Loucy (cell line): Measurements from ENCODE around the gene TBC1D2B.

Experiments used
- H2AFZ ChIP-seq: fragments of 200-600 bp; sonication (generic); 2 replicates; pipeline ENCODE4 v1.6.0; 2016; ENCODE audit warnings: antibody characterized with exemption, mild to moderate bottlenecking, low read length, moderate library complexity
- H3F3A ChIP-seq: fragments of 200-600 bp; 2 replicates; pipeline ENCODE4 v1.6.0; 2016; ENCODE audit warnings: antibody characterized with exemption, low read depth, mild to moderate bottlenecking
- H3K27me3 ChIP-seq: fragments of 200-600 bp; sonication (generic); 2 replicates; pipeline ENCODE4 v1.6.1; 2014; ENCODE audit warnings: low read length, mild to moderate bottlenecking; ENCODE audit not compliant: insufficient read depth, poor library complexity, severe bottlenecking
- H3K36me3 ChIP-seq: fragments of 200-600 bp; sonication (generic); 2 replicates; pipeline ENCODE4 v1.6.1; 2016; ENCODE audit warnings: low read length; ENCODE audit not compliant: insufficient read depth
- H3K4me1 ChIP-seq: fragments of 200-600 bp; sonication (generic); 2 replicates; pipeline ENCODE4 v1.5.1; 2014; ENCODE audit warnings: low read length, mild to moderate bottlenecking; ENCODE audit not compliant: insufficient read depth, poor library complexity, severe bottlenecking
- H3K4me2 ChIP-seq: fragments of 200-600 bp; sonication (generic); 2 replicates; pipeline ENCODE4 v1.6.0; 2014; ENCODE audit warnings: antibody characterized with exemption, low read length, low read depth, mild to moderate bottlenecking; ENCODE audit not compliant: poor library complexity, severe bottlenecking
- H3K4me3 ChIP-seq: fragments of 200-600 bp; sonication (generic); 2 replicates; pipeline ENCODE4 v1.5.1; 2014; ENCODE audit warnings: low read length, mild to moderate bottlenecking, mixed read lengths; ENCODE audit not compliant: poor library complexity, severe bottlenecking
- H3K79me2 ChIP-seq: fragments of 200-600 bp; sonication (generic); 2 replicates; pipeline ENCODE4 v1.6.1; 2014; ENCODE audit warnings: low read length; ENCODE audit not compliant: insufficient read depth
- H3K9ac ChIP-seq: fragments of 200-600 bp; sonication (generic); 2 replicates; pipeline ENCODE4 v1.6.0; 2014; ENCODE audit warnings: mild to moderate bottlenecking, low read depth, low read length, moderate library complexity; ENCODE audit not compliant: poor library complexity, severe bottlenecking
- H3K9me2 ChIP-seq: fragments of 200-600 bp; sonication (generic); replicated peaks from 2 replicates; pipeline ENCODE4 v1.6.1; 2016; ENCODE audit warnings: low read depth, low read length, mixed read lengths
- H3K9me3 ChIP-seq: fragments of 200-600 bp; sonication (generic); 2 replicates; pipeline ENCODE4 v1.6.1; 2014; ENCODE audit warnings: mild to moderate bottlenecking, antibody characterized with exemption, low read length, low read depth; ENCODE audit not compliant: insufficient read depth
- H4K20me1 ChIP-seq: fragments of 200-600 bp; sonication (generic); 2 replicates; pipeline ENCODE4 v1.6.0; 2014; ENCODE audit warnings: antibody characterized with exemption, low read length, mild to moderate bottlenecking; ENCODE audit not compliant: insufficient read depth, poor library complexity, severe bottlenecking
- EZH2phosphoT487 ChIP-seq: fragments of 200-600 bp; IDR thresholded peaks from 2 replicates; pipeline ENCODE4 v1.6.1; 2018; ENCODE audit warnings: antibody characterized with exemption, mild to moderate bottlenecking, moderate library complexity, borderline replicate concordance
- TF ChIP-seq, protein P1 (sequence below): fragments of 200-600 bp; sonication (generic); conservative IDR thresholded peaks from 2 replicates; pipeline ENCODE4 v1.5.1; 2014; ENCODE audit warnings: mild to moderate bottlenecking, antibody characterized with exemption, low read length

Gene TBC1D2B

DNA sequence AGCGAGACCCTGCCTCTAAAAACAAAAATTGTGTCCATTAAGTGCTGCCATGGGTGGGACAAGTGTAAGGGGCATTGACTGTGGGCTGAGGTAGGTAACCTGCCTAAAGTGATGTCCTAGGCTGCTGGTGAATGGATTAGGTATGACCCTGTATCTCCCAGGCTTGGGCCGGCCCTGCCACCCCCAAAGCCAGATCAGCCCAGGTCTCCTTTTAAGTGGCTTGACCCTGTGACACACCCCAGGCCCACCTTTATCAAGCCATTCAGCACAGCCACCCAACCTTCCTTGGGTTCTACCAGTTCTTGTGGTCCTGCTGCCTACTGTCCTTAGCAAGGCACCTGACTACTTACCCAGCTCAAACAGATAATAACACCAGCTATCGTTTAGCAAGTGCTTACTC is 35.0 kb upstream of the TBC1D2B start:
- no peak overlapping the region for H2AFZ ChIP-seq
- no peaks in the 10 kb centered on the region for H3K27me3 ChIP-seq
- H3K4me2 ChIP-seq, result no peak overlapping the region
- H4K20me1 ChIP-seq, result no peaks in the 10 kb centered on the region
- H3K9me3 ChIP-seq, result no peaks in the 10 kb centered on the region
- H3K4me1 ChIP-seq, result no peaks in the 10 kb centered on the region
- no peak overlapping the region for H3K9ac ChIP-seq
- H3F3A ChIP-seq, result no peaks in the 10 kb centered on the region
- H3K9me2 ChIP-seq, result no peaks in the 10 kb centered on the region
- no peak overlapping the region for H3K4me3 ChIP-seq
- no peaks in the 10 kb centered on the region for H3K79me2 ChIP-seq
- no peaks in the 10 kb centered on the region for H3K36me3 ChIP-seq
- TF ChIP-seq, protein P1, sequence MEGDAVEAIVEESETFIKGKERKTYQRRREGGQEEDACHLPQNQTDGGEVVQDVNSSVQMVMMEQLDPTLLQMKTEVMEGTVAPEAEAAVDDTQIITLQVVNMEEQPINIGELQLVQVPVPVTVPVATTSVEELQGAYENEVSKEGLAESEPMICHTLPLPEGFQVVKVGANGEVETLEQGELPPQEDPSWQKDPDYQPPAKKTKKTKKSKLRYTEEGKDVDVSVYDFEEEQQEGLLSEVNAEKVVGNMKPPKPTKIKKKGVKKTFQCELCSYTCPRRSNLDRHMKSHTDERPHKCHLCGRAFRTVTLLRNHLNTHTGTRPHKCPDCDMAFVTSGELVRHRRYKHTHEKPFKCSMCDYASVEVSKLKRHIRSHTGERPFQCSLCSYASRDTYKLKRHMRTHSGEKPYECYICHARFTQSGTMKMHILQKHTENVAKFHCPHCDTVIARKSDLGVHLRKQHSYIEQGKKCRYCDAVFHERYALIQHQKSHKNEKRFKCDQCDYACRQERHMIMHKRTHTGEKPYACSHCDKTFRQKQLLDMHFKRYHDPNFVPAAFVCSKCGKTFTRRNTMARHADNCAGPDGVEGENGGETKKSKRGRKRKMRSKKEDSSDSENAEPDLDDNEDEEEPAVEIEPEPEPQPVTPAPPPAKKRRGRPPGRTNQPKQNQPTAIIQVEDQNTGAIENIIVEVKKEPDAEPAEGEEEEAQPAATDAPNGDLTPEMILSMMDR, result no peak
- TF ChIP-seq EZH2phosphoT487, result no peak

DNA sequence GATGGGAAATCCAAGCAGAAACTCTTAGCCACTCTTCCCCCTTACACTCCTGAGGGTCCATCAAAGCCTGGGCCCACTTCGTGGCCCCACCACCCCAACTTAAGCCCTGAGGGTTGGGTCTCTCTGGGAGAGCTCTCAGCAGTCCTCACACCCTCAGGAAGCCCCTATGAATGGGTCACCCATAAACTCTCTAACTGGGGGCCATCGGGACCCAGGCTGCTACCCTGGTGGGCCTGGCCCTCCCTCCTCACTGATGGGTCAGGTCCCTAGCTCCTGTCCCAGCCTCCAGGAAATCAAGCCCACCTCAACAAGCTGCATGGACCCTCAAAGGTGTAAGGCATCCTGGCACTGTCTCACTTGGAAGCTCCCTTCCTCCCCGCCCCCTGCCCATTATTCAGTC is 34.3 kb upstream of the TBC1D2B start:
- no peak overlapping the region for H2AFZ ChIP-seq
- TF ChIP-seq EZH2phosphoT487, result no peak
- TF ChIP-seq, protein P1, result no peak
- no peak overlapping the region for H3K4me3 ChIP-seq
- no peaks in the 10 kb centered on the region for H3K9me2 ChIP-seq
- no peaks in the 10 kb centered on the region for H3K4me1 ChIP-seq
- H3K79me2 ChIP-seq, result no peaks in the 10 kb centered on the region
- H3K27me3 ChIP-seq, result no peaks in the 10 kb centered on the region
- H3K9ac ChIP-seq, result no peak overlapping the region
- no peaks in the 10 kb centered on the region for H3F3A ChIP-seq
- no peak overlapping the region for H3K4me2 ChIP-seq
- H3K36me3 ChIP-seq, result no peaks in the 10 kb centered on the region
- no peaks in the 10 kb centered on the region for H4K20me1 ChIP-seq
- H3K9me3 ChIP-seq, result no peaks in the 10 kb centered on the region

DNA sequence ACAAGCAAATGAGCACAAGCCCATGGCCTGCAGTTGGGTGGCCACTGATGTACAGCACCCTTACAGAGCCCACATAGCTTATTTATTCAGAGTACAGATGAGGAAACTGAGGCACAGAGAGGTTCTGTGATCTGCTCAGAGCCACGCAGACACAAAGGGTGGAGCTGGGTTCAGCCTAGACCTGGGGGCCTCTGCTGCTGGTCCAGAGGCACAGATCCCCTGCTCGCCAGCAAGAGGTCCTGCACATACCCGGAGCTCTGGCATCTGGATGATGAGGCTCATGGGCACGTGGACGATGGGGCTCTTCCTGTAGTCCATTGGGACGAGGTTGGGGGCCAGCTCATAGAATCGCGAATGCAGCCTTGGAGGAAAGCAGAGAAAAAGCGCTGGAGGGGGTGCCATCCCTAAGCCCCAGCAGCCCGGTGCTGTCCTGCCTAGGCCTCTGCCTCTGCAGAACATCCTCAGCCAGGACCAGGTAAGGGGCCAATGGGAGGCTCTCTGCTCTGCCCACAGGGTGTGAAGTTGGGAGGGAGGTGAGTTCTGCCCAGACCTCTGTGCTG is 33.5 kb upstream of the TBC1D2B start:
- no peaks in the 10 kb centered on the region for H3K79me2 ChIP-seq
- H3F3A ChIP-seq, result no peaks in the 10 kb centered on the region
- H3K9ac ChIP-seq, result no peak overlapping the region
- no peaks in the 10 kb centered on the region for H4K20me1 ChIP-seq
- H3K27me3 ChIP-seq, result no peaks in the 10 kb centered on the region
- H3K4me3 ChIP-seq, result no peak overlapping the region
- H2AFZ ChIP-seq, result no peak overlapping the region
- H3K9me2 ChIP-seq, result no peaks in the 10 kb centered on the region
- TF ChIP-seq, protein P1, result no peak
- H3K36me3 ChIP-seq, result no peaks in the 10 kb centered on the region
- H3K4me2 ChIP-seq, result no peak overlapping the region
- H3K4me1 ChIP-seq, result peaks cover 3% of the 10 kb centered on the region
- H3K9me3 ChIP-seq, result no peaks in the 10 kb centered on the region
